Bone marrow (tissue), 2 donors: ENCODE data around the gene GALNT17.
"Not testable (repeated sequence)": the region's sequence is repeated elsewhere in the genome, so short reads cannot be mapped to it uniquely, and the experiment has no call there.

Experiments used
- DNase-seq, 2 donors: peaks; one replicate each; lab custom pipeline; 2025; lab: John Stamatoyannopoulos, UW

GALNT17 gene

GRCh38 chr7:71236230-71237105 lies 104.5 kb downstream of the GALNT17 start:
- no peak for DNase-seq

- DNase-seq, result no peak
These were observed 106.0 kb downstream of the GALNT17 start for GRCh38 chr7:71237945-71238344.

- DNase-seq, result no peak
These were observed 106.8 kb downstream of the GALNT17 start for GRCh38 chr7:71238581-71239295.

GRCh38 chr7:71239586-71240268 lies 107.8 kb downstream of the GALNT17 start:
- DNase-seq, result no peak

- DNase-seq, result no peak
These were observed 111.9 kb downstream of the GALNT17 start for GRCh38 chr7:71243736-71244410.

GRCh38 chr7:71245038-71245437 lies 113.1 kb downstream of the GALNT17 start:
- no peak for DNase-seq

GRCh38 chr7:71251706-71252105 lies 119.8 kb downstream of the GALNT17 start:
- DNase-seq, result no peak

- DNase-seq, result no peak
These were observed 122.8 kb downstream of the GALNT17 start for GRCh38 chr7:71254751-71255150.

GRCh38 chr7:71255537-71256178 lies 123.7 kb downstream of the GALNT17 start:
- no peak for DNase-seq

- no peak for DNase-seq
These were observed 129.1 kb downstream of the GALNT17 start for GRCh38 chr7:71261066-71261465.

GRCh38 chr7:71262834-71263233 lies 130.9 kb downstream of the GALNT17 start:
- DNase-seq, result not testable (repeated sequence)

- DNase-seq, result no peak
These were observed 132.1 kb downstream of the GALNT17 start for GRCh38 chr7:71264005-71264404.

- no peak for DNase-seq
These were observed 135.0 kb downstream of the GALNT17 start for GRCh38 chr7:71266912-71267311.

- DNase-seq, result no peak
These were observed 136.0 kb downstream of the GALNT17 start for GRCh38 chr7:71267734-71268469.

- no peak for DNase-seq
These were observed 138.6 kb downstream of the GALNT17 start for GRCh38 chr7:71270558-71270957.

GRCh38 chr7:71271203-71271602 lies 139.3 kb downstream of the GALNT17 start:
- no peak for DNase-seq

- DNase-seq, result no peak
These were observed 140.9 kb downstream of the GALNT17 start for GRCh38 chr7:71272509-71273490.

- no peak for DNase-seq
These were observed 146.3 kb downstream of the GALNT17 start for GRCh38 chr7:71278257-71278656.

- DNase-seq, result no peak
These were observed 149.3 kb downstream of the GALNT17 start for GRCh38 chr7:71281261-71281660.

GRCh38 chr7:71283802-71284201 lies 151.9 kb downstream of the GALNT17 start:
- no peak for DNase-seq
